Spleen (tissue), 7 donors: ENCODE data around the gene CBX2.

Experiments used
- CTCF ChIP-seq, 11 experiments: fragments of 200-600 bp in 7 of 11; fragments of 450-650 bp in 4 of 11; sonication (generic) in 4 of 11; IDR thresholded peaks in 8 of 11; conservative IDR thresholded peaks in 3 of 11; 1 replicate in 7 of 11; 2 replicates in 4 of 11; pipeline versions ENCODE4 v1.4.0 to v1.8.0; 2016 to 2021; ENCODE audit warnings: antibody characterized with exemption in 11 of 11, inconsistent platforms in 4 of 11, mild to moderate bottlenecking in 1 of 11
- POLR2A ChIP-seq, 3 donors: fragments of 450-650 bp; IDR thresholded peaks; one replicate each; pipeline ENCODE4 v1.5.1; 2017; ENCODE audit warnings: antibody characterized with exemption in 3 of 3, mild to moderate bottlenecking in 1 of 3
- donor health status: DM: no; HTN: no; CAD: no; lungs with moderate emphysema.
- donor health status: DM: no; HTN: no; CAD: no.
- donor health status: DM: no; HTN: no; CAD: no.

GRCh38 chr17:79811868-79812352 lies 34.0 kb downstream of the CBX2 start:
- no peak for TF ChIP-seq CTCF (IDR thresholded peaks at IDR 0.05 in 8 of 11, conservative IDR thresholded peaks at IDR 0.05 in 3 of 11)
- TF ChIP-seq POLR2A (IDR thresholded peaks at IDR 0.05) = no peak
